Measurements from ENCODE around the gene TRPM5. TPM values are rescaled to one million over a fixed set of nuclear protein-coding genes. Genes with fewer than 3 reads are reported as not detected.

The TRPM5 gene
- total RNA-seq, 1 donor from 2014 or later = not detected

GRCh38 chr11:2434506-2435255 is 9.6 kb downstream of the TRPM5 start:
- no peak overlapping the region for H3K27ac Mint-ChIP-seq (ENCODE audit: unreplicated experiment)
- no peaks in the 10 kb centered on the region for H3K4me1 Mint-ChIP-seq (ENCODE audit: low read depth)
- peak; percentile 36 for DNase-seq (ENCODE audit: low spot score)
- H3K4me3 Mint-ChIP-seq (ENCODE audit: unreplicated experiment) = no peak overlapping the region
- no peak for TF ChIP-seq CTCF (IDR thresholded peaks at IDR 0.05)
- peaks cover 2% of the 10 kb centered on the region for H3K36me3 Mint-ChIP-seq (ENCODE audit: low read depth)
- no peaks in the 10 kb centered on the region for H3K9me3 Mint-ChIP-seq (ENCODE audit: low read depth)
- peaks cover 29% of the 10 kb centered on the region for H3K27me3 Mint-ChIP-seq (ENCODE audit: low read depth)

GRCh38 chr11:2434008-2434407 is 10.3 kb downstream of the TRPM5 start:
- H3K27me3 Mint-ChIP-seq (ENCODE audit: low read depth) = peaks cover 22% of the 10 kb centered on the region
- H3K36me3 Mint-ChIP-seq (ENCODE audit: low read depth) = peaks cover 2% of the 10 kb centered on the region
- no peaks in the 10 kb centered on the region for H3K4me1 Mint-ChIP-seq (ENCODE audit: low read depth)
- no peak overlapping the region for H3K27ac Mint-ChIP-seq (ENCODE audit: unreplicated experiment)
- no peak for TF ChIP-seq CTCF (IDR thresholded peaks at IDR 0.05)
- peak; percentile 42 for DNase-seq (ENCODE audit: low spot score)
- no peak overlapping the region for H3K4me3 Mint-ChIP-seq (ENCODE audit: unreplicated experiment)
- no peaks in the 10 kb centered on the region for H3K9me3 Mint-ChIP-seq (ENCODE audit: low read depth)

- no peak overlapping the region for H3K27ac Mint-ChIP-seq (ENCODE audit: unreplicated experiment)
- TF ChIP-seq CTCF (IDR thresholded peaks at IDR 0.05) = no peak
- H3K9me3 Mint-ChIP-seq (ENCODE audit: low read depth) = no peaks in the 10 kb centered on the region
- DNase-seq (ENCODE audit: low spot score) = peak; percentile 90
- no peaks in the 10 kb centered on the region for H3K36me3 Mint-ChIP-seq (ENCODE audit: low read depth)
- H3K4me3 Mint-ChIP-seq (ENCODE audit: unreplicated experiment) = no peak overlapping the region
- no peaks in the 10 kb centered on the region for H3K4me1 Mint-ChIP-seq (ENCODE audit: low read depth)
- H3K27me3 Mint-ChIP-seq (ENCODE audit: low read depth) = peaks cover 16% of the 10 kb centered on the region
Measured at GRCh38 chr11:2433106-2433925, 11.0 kb downstream of the TRPM5 start.

- DNase-seq (ENCODE audit: low spot score) = no peak
- H3K27me3 Mint-ChIP-seq (ENCODE audit: low read depth) = peaks cover 10% of the 10 kb centered on the region
- no peak overlapping the region for H3K27ac Mint-ChIP-seq (ENCODE audit: unreplicated experiment)
- no peaks in the 10 kb centered on the region for H3K36me3 Mint-ChIP-seq (ENCODE audit: low read depth)
- no peaks in the 10 kb centered on the region for H3K4me1 Mint-ChIP-seq (ENCODE audit: low read depth)
- H3K9me3 Mint-ChIP-seq (ENCODE audit: low read depth) = no peaks in the 10 kb centered on the region
- H3K4me3 Mint-ChIP-seq (ENCODE audit: unreplicated experiment) = no peak overlapping the region
- no peak for TF ChIP-seq CTCF (IDR thresholded peaks at IDR 0.05)
Measured at GRCh38 chr11:2432628-2433071, 11.7 kb downstream of the TRPM5 start.

- Mint-ChIP-seq H3K36me3 (ENCODE audit: low read depth) (no peaks in the 10 kb centered on the region), H3K4me1 (ENCODE audit: low read depth) (no peaks in the 10 kb centered on the region), H3K27me3 (ENCODE audit: low read depth) (peaks cover 6% of the 10 kb centered on the region), H3K4me3 (ENCODE audit: unreplicated experiment) (no peak overlapping the region), H3K27ac (ENCODE audit: unreplicated experiment) (no peak overlapping the region), H3K9me3 (ENCODE audit: low read depth) (no peaks in the 10 kb centered on the region)
- DNase-seq (ENCODE audit: low spot score) = peak; percentile 75
- no peak for TF ChIP-seq CTCF (IDR thresholded peaks at IDR 0.05)
Measured at GRCh38 chr11:2432171-2432621, 12.1 kb downstream of the TRPM5 start.

All from chondrocyte (in vitro differentiated cells).